Natural killer cell (primary cell): ENCODE results near the gene ACSL6. TPM values are rescaled to one million over a fixed set of nuclear protein-coding genes. Genes with fewer than 3 reads are reported as not detected.
A peak's percentile ranks its signal among the peaks of the same experiment; 100 is the strongest.

Experiments
- ATAC-seq, 3 donors: fragments of 150-1000 bp in 2 of 3; fragments of 200-7000 bp in 1 of 3; cut with Tn5 transposase; 1 replicate in 1 of 3; 2 replicates in 2 of 3; pipeline ENCODE4 v1.10.0; 2021; ENCODE audit warnings: mild to moderate bottlenecking in 2 of 3, moderate library complexity in 2 of 3
- DNase-seq, 2 donors: peaks; one replicate each; pipeline versions ENCODE4 v3.0.0 to v3.0.0-alpha.2; 2013 to 2021; ENCODE audit warnings: mixed read lengths in 1 of 2
- H3K27ac ChIP-seq: one replicate; pipeline ENCODE4 v1.5.1; 2013; ENCODE audit warnings: mild to moderate bottlenecking, low read length
- H3K27me3 ChIP-seq: one replicate; pipeline ENCODE4 v1.6.1; 2013; ENCODE audit warnings: low read length; ENCODE audit not compliant: control insufficient read depth, insufficient read depth
- H3K36me3 ChIP-seq: one replicate; pipeline ENCODE4 v1.6.1; 2013; ENCODE audit warnings: low read length; ENCODE audit not compliant: control insufficient read depth, insufficient read depth
- H3K4me1 ChIP-seq: one replicate; pipeline ENCODE4 v1.6.1; 2013; ENCODE audit warnings: low read length; ENCODE audit not compliant: control insufficient read depth, insufficient read depth
- H3K4me3 ChIP-seq: one replicate; pipeline ENCODE4 v1.5.1; 2013; ENCODE audit warnings: low read length
- H3K9me3 ChIP-seq: one replicate; pipeline ENCODE4 v1.6.1; 2013; ENCODE audit warnings: low read length; ENCODE audit not compliant: control insufficient read depth, insufficient read depth
- H3K27ac Mint-ChIP-seq, 2 donors: one replicate each; pipeline ENCODE4 v1.8.0; 2022; ENCODE audit warnings: mild to moderate bottlenecking in 2 of 2, mixed read lengths in 2 of 2, moderate library complexity in 1 of 2
- H3K27me3 Mint-ChIP-seq, 2 donors: one replicate each; pipeline ENCODE4 v1.8.0; 2022; ENCODE audit warnings: low read depth in 2 of 2, mixed read lengths in 2 of 2
- H3K36me3 Mint-ChIP-seq: one replicate; pipeline ENCODE4 v1.8.0; 2022; ENCODE audit warnings: mixed read lengths
- H3K4me1 Mint-ChIP-seq, 2 donors: one replicate each; pipeline ENCODE4 v1.8.0; 2022; ENCODE audit warnings: mixed read lengths in 2 of 2
- H3K4me3 Mint-ChIP-seq: one replicate; pipeline ENCODE4 v1.8.0; 2022; ENCODE audit warnings: mild to moderate bottlenecking, moderate library complexity, mixed read lengths
- H3K9me3 Mint-ChIP-seq, 2 donors: one replicate each; pipeline ENCODE4 v1.8.0; 2022; ENCODE audit warnings: mixed read lengths in 2 of 2
- WGBS: methylation state at CpG from one replicate; pipeline ENCODE4 v1.1.7; 2013; ENCODE audit warnings: missing lambda C conversion rate; ENCODE audit not compliant: insufficient coverage; 5-methylcytosine and 5-hydroxymethylcytosine counted together
- intact Hi-C: fragments of 100-400 bp; cut with micrococcal nuclease; formaldehyde crosslinking; loops from one replicate; pipeline ENCODE4 v1.14.2; 2022
- total RNA-seq, 4 donors: library from RNA; stranded (reverse); fragments of 120-200 nt in 1 of 4; gene quantifications; one replicate each; pipeline versions ENCODE4 v1.2.3 to v1.2.4, GENCODE V29; 2013 to 2022
- TF ChIP-seq, protein P1 (sequence below): fragments of 200-600 bp; IDR thresholded peaks from one replicate; pipeline ENCODE4 v1.8.0; 2022; ENCODE audit warnings: antibody characterized with exemption

Gene ACSL6
- total RNA-seq, 3 donors from 2014 or later (not counting 1 experiment from before 2014, with no cell fraction given): 2.1 to 2.2 (median 2.2) TPM

DNA sequence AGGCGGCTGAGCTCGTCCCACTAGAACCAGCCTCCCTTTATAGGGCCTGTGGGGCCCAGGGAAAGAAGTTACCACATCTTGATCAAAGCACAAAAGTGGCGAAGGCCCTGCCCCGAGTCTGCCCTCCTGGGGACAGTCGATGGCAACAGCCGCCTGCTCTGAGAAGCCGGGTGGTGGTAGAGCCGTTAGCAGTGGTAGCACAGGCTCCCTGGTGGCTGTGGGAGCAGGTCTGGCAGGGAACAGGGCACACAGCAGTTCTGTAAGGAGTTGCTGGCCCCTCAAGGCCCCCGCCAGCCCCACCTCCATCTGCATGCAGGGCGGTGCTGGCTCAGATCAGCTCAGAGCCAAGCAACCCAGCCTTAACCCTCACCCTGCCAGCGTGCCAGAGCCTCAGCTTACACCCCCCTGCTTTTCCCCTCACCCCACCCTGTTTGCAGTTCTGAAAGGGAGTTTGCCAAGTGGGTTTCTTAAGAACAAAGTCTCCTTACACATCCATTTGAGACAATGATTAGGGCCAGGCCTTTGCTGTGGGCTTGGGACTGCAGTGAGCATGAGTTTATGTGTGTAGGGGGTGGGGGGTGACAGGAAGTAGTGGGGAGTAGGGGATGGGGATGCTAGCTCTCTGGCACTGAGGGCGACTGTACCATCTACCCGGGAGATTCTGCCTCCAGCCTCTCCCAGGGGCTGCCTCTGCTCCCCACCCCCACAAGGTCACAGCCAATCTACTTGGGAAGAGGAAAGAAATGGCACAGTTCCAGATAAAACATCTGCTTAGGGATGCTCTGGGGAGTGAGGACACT lies 11.8 kb downstream of the ACSL6 start:
- TF ChIP-seq, protein P1, sequence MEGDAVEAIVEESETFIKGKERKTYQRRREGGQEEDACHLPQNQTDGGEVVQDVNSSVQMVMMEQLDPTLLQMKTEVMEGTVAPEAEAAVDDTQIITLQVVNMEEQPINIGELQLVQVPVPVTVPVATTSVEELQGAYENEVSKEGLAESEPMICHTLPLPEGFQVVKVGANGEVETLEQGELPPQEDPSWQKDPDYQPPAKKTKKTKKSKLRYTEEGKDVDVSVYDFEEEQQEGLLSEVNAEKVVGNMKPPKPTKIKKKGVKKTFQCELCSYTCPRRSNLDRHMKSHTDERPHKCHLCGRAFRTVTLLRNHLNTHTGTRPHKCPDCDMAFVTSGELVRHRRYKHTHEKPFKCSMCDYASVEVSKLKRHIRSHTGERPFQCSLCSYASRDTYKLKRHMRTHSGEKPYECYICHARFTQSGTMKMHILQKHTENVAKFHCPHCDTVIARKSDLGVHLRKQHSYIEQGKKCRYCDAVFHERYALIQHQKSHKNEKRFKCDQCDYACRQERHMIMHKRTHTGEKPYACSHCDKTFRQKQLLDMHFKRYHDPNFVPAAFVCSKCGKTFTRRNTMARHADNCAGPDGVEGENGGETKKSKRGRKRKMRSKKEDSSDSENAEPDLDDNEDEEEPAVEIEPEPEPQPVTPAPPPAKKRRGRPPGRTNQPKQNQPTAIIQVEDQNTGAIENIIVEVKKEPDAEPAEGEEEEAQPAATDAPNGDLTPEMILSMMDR: no peak
- 66% methylated on average over 12 of the region's 13 CpGs for WGBS
- Mint-ChIP-seq H3K27ac (no peak overlapping the region), H3K4me3 (no peak overlapping the region), H3K27me3 (peaks cover 0 to 5% of the 10 kb centered on the region in 2 donors), H3K9me3 (no peaks in the 10 kb centered on the region), H3K4me1 (peaks cover 18 to 30% of the 10 kb centered on the region in 2 donors), H3K36me3 (no peaks in the 10 kb centered on the region)
- peaks cover 46% of the 10 kb centered on the region for H3K4me1 ChIP-seq
- no peak for DNase-seq
- ATAC-seq: no peak
- H3K27me3 ChIP-seq: no peaks in the 10 kb centered on the region
- no peak overlapping the region for H3K27ac ChIP-seq
- H3K9me3 ChIP-seq: no peaks in the 10 kb centered on the region
- H3K4me3 ChIP-seq: no peak overlapping the region
- no peaks in the 10 kb centered on the region for H3K36me3 ChIP-seq
- intact Hi-C loops: no loop called here

DNA sequence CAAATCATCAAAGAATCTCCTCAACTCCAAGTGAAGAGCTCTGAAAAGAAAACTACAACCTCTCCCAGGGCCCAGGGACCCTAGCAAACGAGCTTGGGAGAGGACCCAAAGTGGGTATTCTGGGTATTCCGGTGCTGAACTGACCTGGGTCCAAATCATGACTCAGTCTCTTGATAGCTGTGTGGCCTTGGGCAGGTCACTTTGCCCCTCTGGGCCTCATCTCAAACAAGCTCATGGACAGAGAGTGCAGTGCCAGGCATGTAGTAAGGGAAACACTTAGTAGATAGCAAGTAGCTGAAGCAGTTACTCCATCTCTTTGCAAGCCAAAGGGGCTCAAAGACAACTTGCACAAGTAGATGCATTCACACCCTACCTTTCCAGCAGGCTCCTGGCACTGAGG lies 12.4 kb downstream of the ACSL6 start:
- Histone ChIP-seq H3K4me1 (peaks cover 46% of the 10 kb centered on the region), H3K27ac (no peak overlapping the region), H3K9me3 (no peaks in the 10 kb centered on the region), H3K27me3 (no peaks in the 10 kb centered on the region), H3K36me3 (no peaks in the 10 kb centered on the region), H3K4me3 (no peak overlapping the region)
- Mint-ChIP-seq H3K36me3 (no peaks in the 10 kb centered on the region), H3K27me3 (peaks cover 0 to 5% of the 10 kb centered on the region in 2 donors), H3K9me3 (no peaks in the 10 kb centered on the region), H3K27ac (no peak overlapping the region), H3K4me1 (peaks cover 18 to 30% of the 10 kb centered on the region in 2 donors), H3K4me3 (no peak overlapping the region)
- intact Hi-C loops: no loop called here
- TF ChIP-seq, protein P1: no peak
- DNase-seq: no peak
- ATAC-seq: no peak
- WGBS: 91% methylated on average over 2 of the region's 2 CpGs

DNA sequence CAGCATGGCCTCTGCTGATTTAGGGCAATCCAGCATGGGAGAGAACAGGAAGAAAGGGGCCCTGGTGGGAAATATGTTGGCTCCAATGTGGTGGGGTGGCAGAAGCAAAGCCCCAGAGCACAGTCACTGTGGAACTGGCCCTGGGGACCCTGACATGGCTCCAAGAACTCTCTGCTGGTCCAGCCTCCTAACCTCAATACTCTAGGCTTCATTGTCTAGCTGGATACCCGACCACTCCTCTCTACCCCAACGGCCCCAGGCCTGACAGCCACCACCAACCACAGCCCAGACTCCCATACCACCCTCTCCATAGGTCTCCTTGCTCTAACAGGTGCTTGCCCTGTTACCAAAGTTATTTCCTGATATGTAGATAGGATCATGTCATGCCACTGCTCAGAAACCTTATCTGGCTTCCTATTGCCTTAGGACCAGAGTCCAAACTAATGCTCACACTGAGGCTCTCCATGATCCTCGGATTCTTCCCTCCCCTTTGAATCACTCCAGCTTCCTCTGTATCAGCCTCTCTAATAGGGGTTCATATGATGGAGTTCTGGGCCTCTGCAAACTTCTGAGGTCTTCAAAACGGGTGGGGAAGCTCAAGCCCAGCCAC lies 12.9 kb downstream of the ACSL6 start:
- Histone ChIP-seq H3K9me3 (no peaks in the 10 kb centered on the region), H3K4me3 (no peak overlapping the region), H3K4me1 (peaks cover 46% of the 10 kb centered on the region), H3K27ac (no peak overlapping the region), H3K36me3 (no peaks in the 10 kb centered on the region), H3K27me3 (no peaks in the 10 kb centered on the region)
- intact Hi-C loops: no loop called here
- Mint-ChIP-seq H3K4me3 (no peak overlapping the region), H3K9me3 (no peaks in the 10 kb centered on the region), H3K27ac (peak overlapping the region in 1 of 2 donors; percentile 44), H3K36me3 (no peaks in the 10 kb centered on the region), H3K4me1 (peaks cover 18 to 30% of the 10 kb centered on the region in 2 donors), H3K27me3 (peaks cover 0 to 5% of the 10 kb centered on the region in 2 donors)
- no peak for ATAC-seq
- DNase-seq: no peak
- TF ChIP-seq, protein P1: no peak
- 59% methylated on average over 4 of the region's 4 CpGs for WGBS
